ENCODE measurements around the gene TLR2.

Gene TLR2, protein sequence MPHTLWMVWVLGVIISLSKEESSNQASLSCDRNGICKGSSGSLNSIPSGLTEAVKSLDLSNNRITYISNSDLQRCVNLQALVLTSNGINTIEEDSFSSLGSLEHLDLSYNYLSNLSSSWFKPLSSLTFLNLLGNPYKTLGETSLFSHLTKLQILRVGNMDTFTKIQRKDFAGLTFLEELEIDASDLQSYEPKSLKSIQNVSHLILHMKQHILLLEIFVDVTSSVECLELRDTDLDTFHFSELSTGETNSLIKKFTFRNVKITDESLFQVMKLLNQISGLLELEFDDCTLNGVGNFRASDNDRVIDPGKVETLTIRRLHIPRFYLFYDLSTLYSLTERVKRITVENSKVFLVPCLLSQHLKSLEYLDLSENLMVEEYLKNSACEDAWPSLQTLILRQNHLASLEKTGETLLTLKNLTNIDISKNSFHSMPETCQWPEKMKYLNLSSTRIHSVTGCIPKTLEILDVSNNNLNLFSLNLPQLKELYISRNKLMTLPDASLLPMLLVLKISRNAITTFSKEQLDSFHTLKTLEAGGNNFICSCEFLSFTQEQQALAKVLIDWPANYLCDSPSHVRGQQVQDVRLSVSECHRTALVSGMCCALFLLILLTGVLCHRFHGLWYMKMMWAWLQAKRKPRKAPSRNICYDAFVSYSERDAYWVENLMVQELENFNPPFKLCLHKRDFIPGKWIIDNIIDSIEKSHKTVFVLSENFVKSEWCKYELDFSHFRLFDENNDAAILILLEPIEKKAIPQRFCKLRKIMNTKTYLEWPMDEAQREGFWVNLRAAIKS

DNA sequence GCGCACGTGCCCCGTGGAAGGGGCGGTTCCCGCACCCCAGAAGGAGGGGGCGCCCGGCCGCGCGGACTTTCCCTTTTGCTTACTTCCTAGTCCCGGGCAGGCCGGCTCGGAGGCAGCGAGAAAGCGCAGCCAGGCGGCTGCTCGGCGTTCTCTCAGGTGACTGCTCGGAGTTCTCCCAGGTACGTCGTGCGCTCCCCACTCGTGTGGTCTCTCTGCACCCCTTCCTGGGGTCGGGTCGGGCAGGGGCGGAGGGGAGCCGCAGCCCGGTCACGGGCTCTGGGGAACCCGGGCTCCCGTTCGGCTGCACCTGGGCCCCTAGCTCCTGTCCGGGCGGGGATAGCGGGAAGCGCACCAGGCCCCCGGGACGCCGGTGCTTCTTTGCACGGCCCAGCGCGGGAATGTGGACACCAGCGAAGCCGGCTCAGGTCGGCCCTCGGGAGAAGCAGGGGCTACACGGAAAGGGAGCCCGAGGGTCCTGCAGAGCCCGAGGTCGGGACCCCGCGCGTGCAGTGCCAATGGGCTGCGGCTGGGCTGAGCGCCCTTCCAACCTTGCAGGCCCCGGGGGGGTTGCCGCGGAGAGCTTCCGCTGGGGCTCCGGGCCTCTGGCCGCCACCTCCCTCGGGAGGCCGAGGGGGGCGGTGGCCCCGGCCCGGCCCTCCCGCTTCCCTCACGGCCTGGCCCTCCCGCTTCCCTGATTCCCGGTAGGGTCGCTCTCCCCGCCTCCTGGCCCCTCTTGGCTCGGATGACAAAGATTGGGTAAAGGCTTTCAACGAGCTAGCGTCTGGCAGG lies at the start of gene TLR2:
Gene TLR2 (plus strand): TSS at position 99 of the 789 bp plus-strand sequence. CDS start 18,628 bp downstream, outside the sequence.
- peak; percentile 69 for DNase-seq

DNA sequence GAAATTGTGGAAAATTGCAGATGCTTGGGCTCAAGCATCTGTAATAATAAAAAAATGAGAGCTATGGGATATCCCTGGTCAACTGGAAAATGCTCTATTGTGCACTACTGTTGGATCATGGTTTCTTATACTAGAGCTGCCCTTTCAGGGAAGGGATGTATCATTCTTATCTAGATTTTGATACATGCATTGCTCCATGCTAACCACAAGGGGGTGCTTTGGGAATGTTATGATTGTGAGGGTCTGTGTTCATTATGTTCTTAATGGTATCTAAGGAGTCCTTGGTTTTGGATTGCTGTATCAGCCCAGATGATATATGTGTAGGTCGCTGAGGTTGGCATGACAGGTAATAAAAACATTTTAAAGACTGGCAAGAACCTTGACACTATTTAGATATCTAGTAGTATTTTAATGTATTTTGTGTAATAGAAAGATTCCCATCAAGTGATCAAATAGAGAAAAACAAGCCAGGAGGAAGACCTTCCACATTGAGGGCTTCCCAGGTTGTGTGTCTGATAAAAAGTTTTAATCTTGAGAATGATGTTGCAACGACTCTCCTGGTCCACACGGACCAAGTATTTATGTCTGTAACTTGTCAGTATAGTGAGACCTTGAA lies 49.2 kb upstream of the TLR2 start:
- no peak for DNase-seq

DNA sequence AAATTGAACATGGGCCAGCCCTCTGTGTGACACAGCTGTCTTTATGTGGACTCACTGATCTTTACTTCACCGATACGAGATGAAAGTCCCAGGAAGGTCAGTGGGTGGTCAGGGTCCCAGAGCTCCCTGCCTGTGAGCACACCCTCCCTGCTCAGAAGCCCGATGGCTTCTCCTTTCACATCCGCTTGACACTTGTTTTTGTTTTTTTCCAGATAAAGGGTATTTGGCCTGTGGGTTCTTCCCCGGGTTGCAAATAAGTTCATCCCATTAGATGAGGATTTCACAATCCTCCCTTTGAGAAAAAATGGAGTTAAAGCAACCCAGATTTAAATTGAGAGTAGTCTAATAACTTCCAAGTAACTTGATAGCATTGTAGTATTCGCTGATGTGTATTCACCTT lies 48.2 kb upstream of the TLR2 start:
- DNase-seq, result no peak

DNA sequence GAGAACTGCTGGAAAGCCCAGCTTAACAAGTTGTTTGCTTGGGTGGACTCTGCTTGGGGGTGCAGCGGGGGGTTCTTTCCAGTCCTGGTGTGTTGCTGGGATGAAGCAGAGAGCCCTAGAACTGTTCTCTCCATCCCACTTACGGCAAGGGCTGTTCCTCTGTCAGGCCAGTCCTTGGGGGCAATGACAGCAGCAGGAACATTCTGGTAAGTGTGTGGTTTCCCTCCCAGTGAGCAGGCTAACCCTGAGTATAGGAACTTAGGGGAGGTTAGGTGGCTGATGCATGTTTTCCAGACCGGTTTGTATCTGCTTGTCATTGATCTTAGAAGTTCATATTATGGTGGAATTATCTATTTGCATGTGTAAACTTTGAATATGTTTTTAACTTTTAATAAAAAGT lies 46.9 kb upstream of the TLR2 start:
- DNase-seq, result no peak

DNA sequence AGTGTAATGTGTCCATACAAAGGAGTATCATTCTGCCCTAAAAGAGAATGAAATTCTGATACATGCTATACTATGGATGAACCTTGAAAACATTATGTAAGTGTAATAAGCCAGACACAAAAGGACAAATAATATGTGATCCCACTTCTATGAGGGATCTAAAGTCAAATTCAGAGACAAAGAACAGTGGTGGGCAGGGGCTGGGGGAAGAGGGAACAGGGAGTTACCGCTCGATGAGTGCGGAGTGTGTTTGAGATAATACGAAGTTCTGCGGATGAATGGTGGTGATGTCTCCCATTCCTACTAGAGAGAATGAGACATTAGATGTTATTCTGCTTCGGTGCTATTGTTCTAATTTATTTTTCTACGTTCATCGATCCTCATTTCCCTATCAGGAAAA lies 46.1 kb upstream of the TLR2 start:
- no peak for DNase-seq

DNA sequence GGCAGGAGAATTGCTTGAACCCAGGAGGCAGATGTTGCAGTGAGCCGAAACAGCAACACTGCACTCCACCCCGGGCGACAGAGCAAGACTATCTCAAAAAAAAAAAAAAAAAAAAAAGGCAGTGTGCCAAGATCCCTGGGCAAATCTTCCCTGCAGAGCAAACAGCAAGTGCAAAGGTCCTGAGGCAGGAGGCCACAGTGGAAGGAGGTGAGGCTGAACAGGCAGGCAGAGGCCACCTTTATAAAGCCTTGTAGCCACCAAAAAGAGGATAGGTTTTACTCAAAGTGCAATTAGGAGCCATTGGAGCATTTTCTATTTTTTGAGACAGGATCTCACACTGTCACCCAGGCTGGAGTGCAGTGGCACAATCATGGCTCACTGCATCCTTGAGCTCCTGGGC lies 45.1 kb upstream of the TLR2 start:
- no peak for DNase-seq

DNA sequence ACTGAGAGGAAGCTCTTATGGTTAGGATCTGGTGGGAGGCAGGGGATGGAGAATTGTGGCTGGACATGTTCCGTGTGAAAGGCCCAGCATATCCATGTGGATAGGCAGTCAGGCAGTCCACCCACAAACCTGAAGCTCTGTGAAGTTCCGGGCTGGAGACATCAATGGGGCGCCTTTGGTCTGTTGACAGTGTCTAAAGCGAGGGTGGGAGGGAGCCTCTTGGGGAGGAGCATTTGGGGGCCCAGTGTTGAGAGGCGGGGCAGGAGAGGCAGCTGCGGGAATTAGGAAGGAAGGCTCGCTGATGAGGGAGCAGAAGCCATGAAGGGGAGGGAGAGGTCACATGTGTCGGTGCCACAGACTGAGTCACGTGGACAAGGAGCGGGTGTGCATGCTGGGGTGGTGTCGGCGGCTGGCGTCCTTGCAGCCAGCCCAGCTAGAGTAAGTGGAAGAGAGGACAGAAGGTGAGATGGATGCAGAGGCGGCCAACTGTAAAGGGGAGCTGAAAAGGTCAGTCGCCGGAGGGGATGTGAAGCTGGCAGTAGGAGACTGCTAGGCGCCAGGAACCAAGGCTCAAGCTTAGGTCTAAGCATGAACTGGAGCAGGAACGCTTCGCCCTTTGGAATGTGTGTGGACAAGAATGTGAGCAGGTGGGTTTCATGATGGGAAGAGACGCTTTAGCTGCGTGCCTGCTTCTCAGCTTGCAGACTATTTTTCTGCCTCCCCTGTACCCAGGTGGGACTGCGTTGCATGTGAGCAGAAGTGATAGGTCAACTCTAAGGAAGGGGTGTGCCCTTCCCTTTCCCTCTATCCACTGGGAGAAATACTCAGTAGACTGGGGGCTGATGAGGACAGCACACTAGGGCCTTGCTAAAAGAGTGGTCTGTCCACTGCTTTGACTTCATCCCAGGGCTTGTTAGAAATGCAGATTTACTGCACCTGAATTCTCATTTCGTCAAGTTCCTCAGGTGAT lies 44.0 kb upstream of the TLR2 start:
- DNase-seq, result no peak

DNA sequence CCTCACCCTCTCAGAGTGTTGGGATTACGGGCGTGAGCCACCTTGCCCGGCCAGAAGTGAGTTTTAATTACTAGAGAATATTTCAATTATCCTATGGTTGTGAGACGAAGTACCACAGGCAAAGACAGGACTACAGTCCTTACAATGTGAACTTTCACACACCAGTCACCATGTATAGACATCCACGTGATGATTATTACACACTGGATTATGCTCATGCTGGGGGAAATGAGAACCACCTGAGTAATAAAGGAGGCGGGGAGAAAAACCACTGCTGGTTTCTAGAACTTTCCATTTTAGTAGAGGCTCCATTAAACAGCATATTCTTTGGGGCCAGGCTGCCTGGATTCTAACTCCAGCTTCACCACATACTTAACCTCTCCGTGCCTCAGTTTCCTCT lies 42.5 kb upstream of the TLR2 start:
- no peak for DNase-seq

DNA sequence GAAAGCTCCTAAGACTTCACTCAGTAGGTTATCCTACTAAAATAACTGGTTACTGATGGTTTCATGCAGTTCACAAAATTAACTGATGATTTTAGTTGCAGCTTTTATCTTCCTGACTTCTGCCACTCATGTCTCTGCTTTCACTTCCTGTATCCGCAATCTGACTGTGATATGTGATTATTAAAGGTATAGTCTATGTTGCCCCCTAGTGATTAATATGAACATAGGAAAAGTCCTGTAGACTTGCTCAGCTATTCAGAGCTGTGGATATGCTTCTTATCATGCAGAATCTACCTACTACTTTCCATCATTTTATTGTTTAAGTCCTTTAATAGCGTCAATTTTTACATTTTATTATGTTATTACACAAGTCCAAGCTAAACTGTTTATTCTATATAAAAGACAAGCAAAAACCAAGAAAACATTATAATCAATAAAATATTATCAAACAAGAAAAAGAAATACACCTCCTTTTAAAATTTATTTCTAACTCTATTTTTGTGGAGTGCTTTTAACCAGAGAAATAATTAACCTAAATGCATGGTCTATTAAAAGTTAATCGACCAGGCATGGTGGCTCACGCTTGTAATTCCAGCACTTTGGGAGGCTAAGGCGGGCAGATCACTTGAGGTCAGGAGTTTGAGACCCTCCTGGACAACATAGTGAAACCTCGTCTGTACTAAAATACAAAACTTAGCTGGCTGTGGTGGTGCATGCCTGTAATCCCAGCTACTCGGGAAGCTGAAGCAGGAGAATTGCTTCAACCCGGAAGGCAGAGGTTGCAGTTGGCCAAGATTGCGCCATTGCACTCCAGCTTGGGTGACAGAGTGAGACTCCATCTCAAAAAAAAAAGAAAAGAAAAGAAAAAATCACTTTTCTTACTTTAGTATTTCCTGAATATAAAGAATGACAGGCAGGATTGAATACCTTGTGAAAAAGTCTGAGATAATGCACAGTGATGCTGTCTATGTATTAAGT lies 40.4 kb upstream of the TLR2 start:
- DNase-seq, result no peak

DNA sequence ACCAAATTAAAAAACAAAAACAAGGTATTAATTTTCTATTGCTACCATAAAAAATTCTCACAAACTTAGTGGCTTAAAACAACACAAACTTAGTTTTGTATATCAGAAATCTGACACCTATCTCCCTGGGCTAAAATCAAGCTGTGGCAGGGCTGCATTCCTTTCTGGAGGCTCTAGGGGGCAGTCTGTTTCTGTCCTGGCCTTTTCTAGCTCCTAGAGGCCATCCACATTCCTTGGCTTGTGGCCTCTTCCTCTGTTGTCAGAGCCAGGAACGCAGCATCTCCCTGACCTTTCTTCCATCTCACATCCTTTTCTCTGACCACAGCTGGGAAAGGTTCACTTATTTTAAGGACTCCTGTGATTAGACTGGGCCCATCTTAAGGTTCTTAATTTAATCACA lies 38.9 kb upstream of the TLR2 start:
- DNase-seq, result no peak

DNA sequence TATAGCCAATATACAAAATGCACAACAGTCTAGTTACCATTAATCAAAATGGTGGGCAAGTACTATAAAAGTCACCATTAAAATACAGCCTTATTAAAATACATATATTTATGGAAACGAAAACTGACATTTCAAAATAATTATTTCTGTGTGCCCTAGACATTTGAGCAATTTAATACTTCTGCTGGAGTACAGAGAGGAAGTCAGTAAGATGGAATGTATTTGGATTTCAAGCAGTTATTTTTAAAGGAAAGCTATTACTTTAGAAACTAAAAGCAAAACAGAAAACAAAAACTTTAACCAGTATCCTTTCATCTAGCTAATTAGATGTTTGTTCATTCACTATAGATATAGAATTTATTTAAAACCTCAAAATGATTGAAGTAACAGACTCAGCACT lies 37.8 kb upstream of the TLR2 start:
- no peak for DNase-seq

DNA sequence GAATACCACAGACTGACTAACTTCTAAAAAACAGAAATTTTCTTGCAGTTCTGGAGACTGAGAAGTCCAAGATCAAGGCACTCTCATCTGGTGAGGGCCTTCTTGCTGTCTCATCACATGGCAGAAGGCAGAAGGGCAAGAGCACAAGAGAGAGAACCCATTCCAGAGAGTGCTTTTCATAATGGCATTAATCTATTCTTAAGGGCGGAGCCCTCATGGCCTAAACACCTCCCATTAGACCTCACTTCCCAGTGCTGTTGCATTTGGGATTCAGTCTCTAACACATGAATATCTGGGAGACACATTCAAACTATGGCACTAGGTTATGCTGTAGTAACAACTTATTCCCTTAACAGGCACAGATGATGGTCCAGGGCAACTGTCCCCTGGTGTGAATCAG lies 37.1 kb upstream of the TLR2 start:
- DNase-seq, result no peak

DNA sequence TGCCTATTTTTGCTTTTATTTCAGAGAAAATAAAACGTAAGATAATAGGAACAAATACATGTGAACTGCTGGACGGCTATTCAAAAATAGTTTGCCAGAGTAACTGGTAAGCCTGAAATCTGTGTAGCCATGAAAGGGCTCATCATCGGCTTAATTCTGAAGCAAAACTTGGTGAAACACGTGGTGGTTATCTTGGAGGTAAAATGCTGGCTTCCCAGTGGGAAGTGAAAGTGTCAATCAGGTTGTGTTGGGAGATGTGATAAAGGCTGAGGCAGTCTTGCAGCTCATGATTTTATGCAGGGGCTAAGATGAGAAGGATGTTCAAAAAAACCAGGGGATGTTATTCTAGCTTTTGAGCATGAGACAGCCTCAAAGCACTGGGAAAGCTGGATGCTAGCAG lies 36.1 kb upstream of the TLR2 start:
- no peak for DNase-seq

DNA sequence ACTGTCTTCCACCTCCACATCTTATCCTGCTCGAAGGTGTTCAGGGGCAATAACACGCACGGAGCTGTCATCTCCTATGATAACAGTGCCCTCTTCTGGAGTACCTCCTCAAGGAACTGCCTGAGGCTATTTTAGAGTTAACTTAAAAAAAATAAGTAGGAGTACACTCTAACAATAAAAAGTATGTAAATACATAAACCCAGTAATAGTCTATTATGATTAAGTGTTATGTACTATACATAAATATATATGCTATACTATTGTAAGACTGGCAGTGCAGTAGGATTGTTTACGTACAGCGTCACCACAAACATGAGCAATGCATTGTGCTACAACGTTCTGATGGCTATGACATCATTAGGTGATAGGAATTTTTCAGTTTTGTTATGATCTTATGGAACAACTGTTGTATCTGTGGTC lies 34.5 kb upstream of the TLR2 start:
- no peak for DNase-seq

DNA sequence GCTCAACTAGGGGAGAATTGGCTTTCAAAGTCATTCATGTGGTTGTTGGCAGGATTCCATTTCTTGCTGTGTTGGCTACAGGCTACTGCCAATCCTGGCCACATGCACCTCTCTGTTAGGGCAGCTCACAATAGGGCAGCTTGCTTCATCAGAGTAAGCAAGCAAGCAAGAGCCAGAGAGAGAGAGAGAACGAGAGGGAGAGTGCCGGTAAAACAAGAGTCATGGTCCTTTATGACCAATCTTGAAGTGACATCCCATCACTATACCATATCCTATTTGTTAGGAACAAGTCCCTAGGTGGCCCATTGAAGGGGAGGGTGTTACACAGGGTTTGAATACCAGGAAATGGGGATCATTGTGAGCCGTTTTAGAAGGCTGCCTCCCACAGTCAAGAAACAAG lies 33.0 kb upstream of the TLR2 start:
- no peak for DNase-seq

DNA sequence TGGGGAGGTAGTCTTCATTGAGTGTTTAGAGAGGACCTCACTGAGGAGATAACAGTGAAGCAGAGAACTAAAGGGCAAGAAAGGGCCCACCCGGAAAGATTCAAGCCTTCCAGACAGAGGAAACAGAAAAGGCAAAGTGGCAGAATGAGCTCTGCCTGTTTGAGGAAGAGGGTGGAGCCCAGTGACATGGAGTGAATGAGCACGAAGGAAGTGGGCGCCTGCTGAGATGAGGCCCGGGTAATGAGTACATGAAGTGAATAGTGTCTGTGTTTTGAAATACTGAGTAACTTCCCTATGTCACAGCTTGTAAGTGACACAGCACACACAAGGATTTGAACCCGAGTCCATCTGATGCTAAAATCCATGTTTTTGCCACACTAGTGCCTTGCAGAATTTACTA lies 32.5 kb upstream of the TLR2 start:
- DNase-seq, result peak; percentile 36

DNA sequence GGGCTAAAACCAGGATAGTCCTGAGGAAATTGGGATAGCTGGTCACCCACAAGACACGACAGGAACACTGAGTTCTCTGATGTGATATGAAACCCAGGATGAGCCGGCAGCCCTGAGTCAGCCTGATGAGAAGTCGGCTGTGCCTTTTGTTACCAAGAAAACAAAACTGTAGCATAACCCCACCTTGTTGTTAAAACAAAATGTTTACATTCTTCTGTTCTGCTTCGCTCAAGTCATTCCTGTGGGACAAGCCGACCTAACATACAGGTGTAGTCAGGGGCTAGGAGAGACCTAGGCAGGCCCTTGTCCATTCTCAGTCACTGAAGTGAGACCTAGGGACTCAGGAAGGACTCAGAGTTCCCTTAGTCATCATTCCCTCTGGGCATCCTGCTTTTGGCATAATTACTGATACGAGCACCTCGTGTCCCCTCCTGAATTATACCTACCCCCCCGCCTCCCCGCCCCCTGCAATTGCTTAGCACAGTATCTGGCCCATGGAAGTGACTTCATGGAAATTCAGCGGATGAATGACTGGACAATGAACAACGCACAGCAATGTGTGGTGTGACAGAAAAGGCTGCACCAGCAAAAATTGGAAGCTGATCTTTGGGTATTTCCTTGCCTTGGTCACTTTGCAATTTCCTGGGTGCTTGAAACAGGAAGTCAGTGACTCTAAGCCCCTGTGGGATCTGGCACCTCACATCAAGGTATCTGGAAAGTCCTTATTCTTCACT lies 31.9 kb upstream of the TLR2 start:
- no peak for DNase-seq

DNA sequence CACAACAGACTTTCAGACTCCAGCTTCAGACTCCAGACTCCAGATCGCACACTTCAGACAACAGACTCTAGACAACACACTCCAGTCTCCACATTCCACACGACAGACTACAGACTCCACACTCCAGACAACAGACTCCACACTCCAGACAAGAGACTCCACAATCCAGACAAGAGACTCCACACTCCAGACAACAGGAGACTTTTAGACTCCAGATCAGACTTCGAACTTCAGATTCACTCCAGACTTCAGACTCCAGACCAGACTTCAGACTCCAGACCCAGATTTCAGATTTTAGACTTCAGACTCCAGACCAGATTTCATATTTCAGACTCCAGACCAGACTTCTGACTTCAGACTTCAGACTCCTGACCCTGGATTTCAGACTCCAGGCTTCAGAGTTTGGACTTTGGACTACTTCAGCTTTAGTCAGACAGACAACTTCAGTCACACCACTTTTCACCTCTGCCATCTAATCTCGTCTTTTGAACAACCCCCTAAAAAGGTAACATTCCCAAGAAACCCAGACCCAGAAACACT lies 29.0 kb upstream of the TLR2 start:
- DNase-seq, result no peak

DNA sequence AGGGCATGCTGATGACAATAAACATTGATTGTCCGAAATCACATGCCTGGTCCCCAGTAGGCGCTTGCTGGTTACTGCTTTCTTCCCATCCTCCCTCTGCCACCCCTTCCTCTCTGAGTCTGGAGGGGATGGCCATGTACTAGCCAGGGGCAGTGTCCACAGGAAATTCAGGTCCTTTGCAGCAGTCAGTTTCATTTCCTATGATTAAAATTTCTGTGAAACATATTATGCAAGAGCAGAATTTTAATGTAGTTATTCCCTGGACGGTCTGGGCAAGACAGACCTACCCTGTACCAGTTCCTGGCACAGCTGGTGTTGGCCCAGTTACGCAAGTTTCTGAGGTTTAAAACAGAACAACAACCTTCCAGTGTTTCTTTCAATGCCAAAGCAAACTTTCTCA lies 28.2 kb upstream of the TLR2 start:
- DNase-seq, result no peak
